B cell (primary cell): ENCODE measurements around the gene CCDC85B. TPM values are rescaled to one million over a fixed set of nuclear protein-coding genes. Genes with fewer than 3 reads are reported as not detected.

Experiments
- ATAC-seq: fragments of 200-7000 bp; cut with Tn5 transposase; one replicate; pipeline ENCODE4 v1.10.0; 2021; ENCODE audit warnings: low read depth, mild to moderate bottlenecking, moderate number of reproducible peaks, moderate library complexity
- CTCF ChIA-PET: fragments of 350-600 bp; sonication (Branson Sonifier 250); formaldehyde crosslinking; loops from one replicate; lab custom pipeline; 2021; ENCODE audit warnings: antibody characterized with exemption, inconsistent platforms; lab: Charles Lee
- POLR2A ChIA-PET: fragments of 350-600 bp; sonication (Branson Sonifier 250); formaldehyde crosslinking; loops from one replicate; lab custom pipeline; 2021; ENCODE audit warnings: antibody characterized with exemption; lab: Charles Lee
- DNase-seq: peaks from one replicate; pipeline ENCODE4 v3.0.0; 2013
- H2AFZ ChIP-seq: 2 replicates; pipeline ENCODE4 v1.6.1; 2012; ENCODE audit warnings: mild to moderate bottlenecking, low read depth, low read length; ENCODE audit not compliant: insufficient read depth, poor library complexity, severe bottlenecking
- H3K27ac ChIP-seq, 2 donors: 1 replicate in 1 of 2; 2 replicates in 1 of 2; pipeline ENCODE4 v1.5.1; 2012 to 2013; ENCODE audit warnings: low read length in 2 of 2, mild to moderate bottlenecking in 2 of 2, moderate library complexity in 1 of 2
- H3K27me3 ChIP-seq, 4 experiments: fragments of 200-600 bp in 1 of 4; sonication (generic) in 1 of 4; replicated peaks in 1 of 4; 1 replicate in 2 of 4; 2 replicates in 2 of 4; pipeline versions ENCODE4 v1.6.1 to v1.7.0; 2013 to 2016; ENCODE audit warnings: low read length in 3 of 4, mild to moderate bottlenecking in 2 of 4, mixed read lengths in 1 of 4, moderate library complexity in 1 of 4; ENCODE audit not compliant: insufficient read depth in 4 of 4, control insufficient read depth in 3 of 4; ENCODE audit errors: control extremely low read depth in 1 of 4
- H3K36me3 ChIP-seq, 2 experiments: replicated peaks in 1 of 2; 1 replicate in 1 of 2; 2 replicates in 1 of 2; pipeline versions ENCODE4 v1.6.1 to v1.7.1; 2013; ENCODE audit warnings: low read length in 1 of 2; ENCODE audit not compliant: insufficient read depth in 2 of 2, control insufficient read depth in 1 of 2; ENCODE audit errors: control extremely low read depth in 1 of 2, extremely low read depth in 1 of 2
- H3K4me1 ChIP-seq, 2 donors: fragments of 200-600 bp in 1 of 2; sonication (generic) in 1 of 2; 1 replicate in 1 of 2; 2 replicates in 1 of 2; pipeline versions ENCODE4 v1.5.1 to v1.6.1; 2013 to 2017; ENCODE audit warnings: low read length in 2 of 2; ENCODE audit not compliant: control insufficient read depth in 2 of 2, insufficient read depth in 2 of 2
- H3K4me2 ChIP-seq: replicated peaks from 2 replicates; pipeline ENCODE3; 2012; ENCODE audit warnings: mild to moderate bottlenecking, low read depth, low read length; ENCODE audit not compliant: poor library complexity, severe bottlenecking
- H3K4me3 ChIP-seq, 5 experiments: fragments of 200-600 bp in 1 of 5; sonication (generic) in 1 of 5; 1 replicate in 3 of 5; 2 replicates in 2 of 5; pipeline versions ENCODE4 v1.5.1 to v1.7.0; 2011 to 2016; ENCODE audit warnings: low read length in 4 of 5, mild to moderate bottlenecking in 4 of 5, low read depth in 2 of 5, control low read depth in 1 of 5, moderate library complexity in 1 of 5; ENCODE audit not compliant: insufficient read depth in 1 of 5; ENCODE audit errors: control extremely low read depth in 1 of 5, extremely low read depth in 1 of 5
- H3K79me2 ChIP-seq: fragments of 200-600 bp; sonication (generic); one replicate; pipeline ENCODE4 v1.6.0; 2016; ENCODE audit warnings: low read length; ENCODE audit not compliant: control insufficient read depth, insufficient read depth
- H3K9ac ChIP-seq: fragments of 200-600 bp; sonication (generic); 2 replicates; pipeline ENCODE4 v1.6.1; 2017; ENCODE audit warnings: mild to moderate bottlenecking, low read length, moderate library complexity
- H3K9me3 ChIP-seq, 3 donors: one replicate each; pipeline versions ENCODE4 v1.6.1 to v1.7.1; 2013; ENCODE audit warnings: low read length in 2 of 3; ENCODE audit not compliant: control insufficient read depth in 2 of 3, insufficient read depth in 1 of 3; ENCODE audit errors: control extremely low read depth in 1 of 3
- H4K20me1 ChIP-seq: 2 replicates; pipeline ENCODE4 v1.6.0; 2012; ENCODE audit warnings: mild to moderate bottlenecking, low read length; ENCODE audit not compliant: insufficient read depth, control insufficient read depth, poor library complexity, severe bottlenecking
- H3K27ac Mint-ChIP-seq: one replicate; pipeline ENCODE4 v1.8.0; 2021; ENCODE audit warnings: mixed read lengths
- H3K27me3 Mint-ChIP-seq: one replicate; pipeline ENCODE4 v1.8.0; 2021; ENCODE audit warnings: mixed read lengths
- H3K4me1 Mint-ChIP-seq: one replicate; pipeline ENCODE4 v1.8.0; 2021; ENCODE audit warnings: mixed read lengths
- H3K4me3 Mint-ChIP-seq: one replicate; pipeline ENCODE4 v1.8.0; 2021; ENCODE audit warnings: mixed read lengths
- H3K9me3 Mint-ChIP-seq: one replicate; pipeline ENCODE4 v1.8.0; 2022; ENCODE audit warnings: mixed read lengths; ENCODE audit not compliant: insufficient read depth
- CTCF ChIP-seq: fragments of 200-600 bp; IDR thresholded peaks from one replicate; pipeline ENCODE4 v1.8.0; 2022; ENCODE audit warnings: antibody characterized with exemption, mild to moderate bottlenecking
- EZH2 ChIP-seq: IDR thresholded peaks from 2 replicates; pipeline ENCODE4 v1.6.1; 2012; ENCODE audit warnings: borderline replicate concordance, low read depth, mild to moderate bottlenecking, moderate library complexity, low read length; ENCODE audit not compliant: insufficient read depth, poor library complexity, severe bottlenecking
- WGBS: methylation state at CpG from one replicate; pipeline ENCODE4 v1.1.5; 2013; ENCODE audit warnings: missing lambda C conversion rate; ENCODE audit not compliant: insufficient coverage; 5-methylcytosine and 5-hydroxymethylcytosine counted together
- intact Hi-C: fragments of 100-400 bp; cut with micrococcal nuclease; formaldehyde crosslinking; loops from one replicate; pipeline ENCODE4 v1.10.0; 2022
- polyA plus RNA-seq: library from polyadenylated mRNA; depleted of rRNA; stranded (reverse); fragments of >200 nt; gene quantifications from 2 replicates; pipeline ENCODE4 v1.2.3, GENCODE V29; 2012
- total RNA-seq, 2 donors: library from RNA; stranded (reverse); fragments of 120-200 nt in 1 of 2; gene quantifications; 1 replicate in 1 of 2; 2 replicates in 1 of 2; pipeline versions ENCODE4 v1.2.3 to v1.2.4, GENCODE V29; 2013 to 2022

The CCDC85B gene
- total and polyA plus RNA-seq, 2 donors (not counting 1 experiment from before 2014, with no cell fraction given), result 18.2 to 39.5 TPM

GRCh38 chr11:65894034-65894591 is 3.6 kb downstream of the CCDC85B start:
- 2% methylated on average over 15 of the region's 16 CpGs for WGBS
- intact Hi-C loops, result no loop called here
- Mint-ChIP-seq H3K9me3 (no peaks in the 10 kb centered on the region), H3K27me3 (peaks cover 4% of the 10 kb centered on the region), H3K4me1 (peaks cover 43% of the 10 kb centered on the region), H3K27ac (peak overlapping the region; percentile 98), H3K4me3 (peak overlapping the region; percentile 98)
- CTCF ChIA-PET, result interaction anchor here (0.7 to 15.5 kb wide), 5 partner anchors 10 to 374 kb away, joined by 3 to 244 read pairs (median 3); partner anchors contain the start of genes CFL1, MUS81 and RAB1B
- peak overlapping the region; percentile 82 for H2AFZ ChIP-seq
- peaks cover 21% of the 10 kb centered on the region for H4K20me1 ChIP-seq
- H3K27me3 ChIP-seq, result peaks cover 0 to 7% (median 3%) of the 10 kb centered on the region in 4 experiments
- H3K9me3 ChIP-seq, result peaks cover 0 to 3% (median 0%) of the 10 kb centered on the region in 3 donors
- DNase-seq, result peak; percentile 63
- peaks cover 19% of the 10 kb centered on the region for H3K79me2 ChIP-seq
- H3K36me3 ChIP-seq, result no peaks in the 10 kb centered on the region
- peak overlapping the region; percentile 69 to 70 for H3K27ac ChIP-seq
- H3K4me1 ChIP-seq, result peaks cover 47 to 51% of the 10 kb centered on the region in 2 donors
- TF ChIP-seq CTCF (no peak), EZH2 (no peak)
- H3K9ac ChIP-seq, result peak overlapping the region; percentile 54
- ATAC-seq, result no peak
- POLR2A ChIA-PET, result interaction anchor here (0.6 to 2.4 kb wide), 3 partner anchors 24 to 1648 kb away, joined by 3 to 10 read pairs (median 6); partner anchors contain the start of genes BANF1 and C11orf68
- peak overlapping the region in 4 of 5 experiments; percentile 33 to 49 (median 44) for H3K4me3 ChIP-seq
- peak overlapping the region; percentile 99 for H3K4me2 ChIP-seq

- Histone ChIP-seq H3K9me3 (peaks cover 0 to 10% (median 0%) of the 10 kb centered on the region in 3 donors), H3K27me3 (peaks cover 0 to 16% (median 7%) of the 10 kb centered on the region in 4 experiments), H3K4me2 (no peak overlapping the region), H3K79me2 (peaks cover 19% of the 10 kb centered on the region), H3K9ac (no peak overlapping the region), H4K20me1 (peaks cover 21% of the 10 kb centered on the region), H3K36me3 (no peaks in the 10 kb centered on the region), H2AFZ (no peak overlapping the region), H3K27ac (no peak overlapping the region), H3K4me3 (no peak overlapping the region), H3K4me1 (peaks cover 45 to 49% of the 10 kb centered on the region in 2 donors)
- no peak for DNase-seq
- ATAC-seq, result no peak
- Mint-ChIP-seq H3K4me3 (peak overlapping the region; percentile 21), H3K27me3 (peaks cover 5% of the 10 kb centered on the region), H3K4me1 (peaks cover 33% of the 10 kb centered on the region), H3K9me3 (no peaks in the 10 kb centered on the region), H3K27ac (peak overlapping the region; percentile 28)
- WGBS, result 100% methylated on average over 3 of the region's 5 CpGs
- TF ChIP-seq EZH2 (no peak), CTCF (no peak)
- intact Hi-C loops, result no loop called here
- ChIA-PET CTCF (interaction anchor here (1.6 to 15.5 kb wide), 3 partner anchors 11 to 112 kb away, joined by 3 to 244 read pairs (median 44); partner anchors contain the start of genes CFL1 and MUS81), POLR2A (interaction anchor here (0.7 to 1.0 kb wide), 2 partner anchors 23 to 373 kb away, joined by 3 to 5 read pairs; no protein-coding TSS in a partner anchor)
These were observed 5.1 kb downstream of the CCDC85B start for GRCh38 chr11:65895482-65895981.
